A673 (cell line): ENCODE data around the gene HS3ST4. TPM values are rescaled to one million over a fixed set of nuclear protein-coding genes. Genes with fewer than 3 reads are reported as not detected.

Source experiments
- BruUV-seq: library from RNA; stranded (reverse); fragments of 400-500 nt; replicated peaks from 2 replicates; lab custom pipeline; 2021; lab: Mats Ljungman, UMichigan
- CTCF ChIA-PET: fragments of 300-600 bp; sonication (Branson Sonifier 250); formaldehyde crosslinking; loops from one replicate; lab custom pipeline; 2022; ENCODE audit warnings: antibody characterized with exemption; lab: Charles Lee
- POLR2A ChIA-PET: fragments of 300-600 bp; sonication (Branson Sonifier 250); formaldehyde crosslinking; loops from one replicate; lab custom pipeline; 2022; ENCODE audit warnings: antibody characterized with exemption; ENCODE audit not compliant: low non-redundant PET; lab: Charles Lee
- DNase-seq: peaks from one replicate; pipeline ENCODE4 v3.0.0-alpha.2; 2015; ENCODE audit warnings: low spot score
- H3K27ac ChIP-seq: fragments of 200-600 bp; sonication (generic); 2 replicates; pipeline ENCODE4 v1.5.1; 2016; ENCODE audit warnings: mixed run types, low read depth, mild to moderate bottlenecking, mixed read lengths, antibody characterized with exemption, low read length; ENCODE audit not compliant: poor library complexity, severe bottlenecking
- H3K27me3 ChIP-seq: fragments of 200-600 bp; sonication (generic); replicated peaks from 2 replicates; pipeline ENCODE4 v1.6.1; 2017; ENCODE audit warnings: mixed run types, low read depth, mild to moderate bottlenecking, mixed read lengths, antibody characterized with exemption, low read length; ENCODE audit not compliant: insufficient read depth, poor library complexity
- H3K36me3 ChIP-seq: fragments of 200-600 bp; sonication (generic); 2 replicates; pipeline ENCODE4 v1.6.1; 2016; ENCODE audit warnings: mixed run types, mild to moderate bottlenecking, mixed read lengths, antibody characterized with exemption, low read length; ENCODE audit not compliant: insufficient read depth, poor library complexity, severe bottlenecking
- H3K4me1 ChIP-seq: fragments of 200-600 bp; sonication (generic); 2 replicates; pipeline ENCODE4 v1.6.1; 2017; ENCODE audit warnings: mixed run types, mild to moderate bottlenecking, mixed read lengths, antibody characterized with exemption, low read length; ENCODE audit not compliant: insufficient read depth, poor library complexity, severe bottlenecking
- H3K4me3 ChIP-seq: fragments of 200-600 bp; sonication (generic); 2 replicates; pipeline ENCODE4 v1.5.1; 2016; ENCODE audit warnings: low read depth, mixed run types, mild to moderate bottlenecking, mixed read lengths, low read length; ENCODE audit not compliant: poor library complexity, severe bottlenecking
- H3K9me3 ChIP-seq: fragments of 200-600 bp; sonication (generic); 2 replicates; pipeline ENCODE4 v1.6.1; 2016; ENCODE audit warnings: mixed run types, low read depth, mild to moderate bottlenecking, mixed read lengths, antibody characterized with exemption, low read length; ENCODE audit not compliant: poor library complexity, severe bottlenecking
- CTCF ChIP-seq: fragments of 300-800, 200-600 bp; sonication (generic); conservative IDR thresholded peaks from 2 replicates; pipeline ENCODE4 v1.5.1; 2017; ENCODE audit warnings: low read depth, mild to moderate bottlenecking, antibody characterized with exemption, low read length, moderate library complexity, mixed read lengths
- EZH2 ChIP-seq: fragments of 200-600 bp; sonication (generic); IDR thresholded peaks from 2 replicates; pipeline ENCODE4 v1.6.1; 2017; ENCODE audit warnings: borderline replicate concordance, low read depth, mild to moderate bottlenecking, mixed read lengths, antibody characterized with exemption, low read length; ENCODE audit not compliant: poor library complexity, severe bottlenecking
- intact Hi-C: fragments of 100-400 bp; cut with micrococcal nuclease; formaldehyde crosslinking; loops from one replicate; pipeline ENCODE4 v1.10.0; 2022; ENCODE audit not compliant: unreplicated experiment
- total RNA-seq: library from RNA; stranded (reverse); gene quantifications from 2 replicates; pipeline ENCODE4 v1.2.3, GENCODE V29; 2021

HS3ST4 gene
- total RNA-seq, 1 experiment from 2014 or later, result 33.5 TPM

GRCh38 chr16:25783226-25783625, 91.5 kb downstream of the HS3ST4 start:
- H3K27me3 ChIP-seq, result no peaks in the 10 kb centered on the region
- no peak overlapping the region for H3K27ac ChIP-seq
- POLR2A ChIA-PET, result no interaction called here
- CTCF ChIA-PET, result no interaction called here
- H3K36me3 ChIP-seq, result no peaks in the 10 kb centered on the region
- H3K4me1 ChIP-seq, result peaks cover 28% of the 10 kb centered on the region
- TF ChIP-seq EZH2 (no peak), CTCF (no peak)
- no TSS peak for BruUV-seq
- intact Hi-C loops, result no loop called here
- H3K9me3 ChIP-seq, result no peaks in the 10 kb centered on the region
- peak; percentile 39 for DNase-seq
- no peak overlapping the region for H3K4me3 ChIP-seq

- CTCF ChIA-PET, result no interaction called here
- peaks cover 28% of the 10 kb centered on the region for H3K4me1 ChIP-seq
- intact Hi-C loops, result no loop called here
- H3K9me3 ChIP-seq, result no peaks in the 10 kb centered on the region
- POLR2A ChIA-PET, result interaction anchor here (0.7 kb wide), 1 partner anchor 95 kb away, joined by 3 read pairs; no protein-coding TSS in a partner anchor
- DNase-seq, result no peak
- no TSS peak for BruUV-seq
- no peak overlapping the region for H3K27ac ChIP-seq
- H3K27me3 ChIP-seq, result no peaks in the 10 kb centered on the region
- no peak for TF ChIP-seq EZH2
- TF ChIP-seq CTCF, result no peak
- no peaks in the 10 kb centered on the region for H3K36me3 ChIP-seq
- no peak overlapping the region for H3K4me3 ChIP-seq
Observed at GRCh38 chr16:25785361-25785760, 93.6 kb downstream of the HS3ST4 start.

- H3K36me3 ChIP-seq, result no peaks in the 10 kb centered on the region
- TF ChIP-seq CTCF, result no peak
- TF ChIP-seq EZH2, result no peak
- H3K9me3 ChIP-seq, result peaks cover 4% of the 10 kb centered on the region
- ChIA-PET POLR2A (no interaction called here), CTCF (no interaction called here)
- BruUV-seq, result no TSS peak
- peaks cover 22% of the 10 kb centered on the region for H3K4me1 ChIP-seq
- no peak overlapping the region for H3K27ac ChIP-seq
- H3K4me3 ChIP-seq, result no peak overlapping the region
- no peak for DNase-seq
- intact Hi-C loops, result no loop called here
- H3K27me3 ChIP-seq, result no peaks in the 10 kb centered on the region
Observed at GRCh38 chr16:25786748-25787147, 95.0 kb downstream of the HS3ST4 start.
